ENCODE data around the gene MYOZ3. TPM values are rescaled to one million over a fixed set of nuclear protein-coding genes. Genes with fewer than 3 reads are reported as not detected.

Gene MYOZ3
- total and polyA plus RNA-seq, 2 donors (not counting 1 experiment from before 2014, with no cell fraction given): 0.04 TPM; not detected in 1

DNA sequence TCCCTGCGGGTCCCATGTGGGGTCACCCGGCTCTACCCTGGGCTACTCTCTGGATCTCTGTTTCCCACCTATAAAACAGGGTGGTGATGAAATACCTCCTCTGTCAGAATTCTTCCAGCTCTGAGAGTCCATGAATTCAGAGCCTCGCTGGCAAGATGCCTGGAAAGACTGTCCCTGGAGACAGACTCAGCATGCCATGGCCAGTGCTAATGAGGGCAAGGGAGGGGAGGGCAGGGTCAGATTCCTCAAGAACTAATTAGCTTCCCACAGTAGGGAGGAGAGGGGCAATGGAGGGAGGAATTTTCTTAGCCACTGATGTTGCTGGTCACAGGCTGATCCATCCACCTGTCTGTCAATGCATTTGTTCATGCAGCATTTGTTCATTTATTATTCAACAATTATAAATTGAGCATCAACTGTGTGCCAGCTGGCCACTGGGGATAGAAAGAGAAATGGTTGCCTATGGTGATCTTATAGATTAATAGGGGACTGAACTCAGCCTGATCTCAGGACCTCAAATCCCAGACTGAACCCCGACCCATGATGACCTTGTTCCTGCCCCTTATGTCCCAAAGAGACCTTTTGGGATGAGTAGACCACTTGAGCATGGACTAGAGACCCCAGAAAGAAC, 15.9 kb upstream of the MYOZ3 start:
- Mint-ChIP-seq H3K4me1 (no peaks in the 10 kb centered on the region), H3K27me3 (no peaks in the 10 kb centered on the region), H3K4me3 (no peak overlapping the region), H3K27ac (no peak overlapping the region), H3K9me3 (ENCODE audit: insufficient read depth) (no peaks in the 10 kb centered on the region)
- no peak overlapping the region for H2AFZ ChIP-seq (ENCODE audit: insufficient read depth, low read depth, low read length, poor library complexity, severe bottlenecking)
- WGBS (ENCODE audit: insufficient coverage): 82% methylated on average over 3 of the region's 4 CpGs
- H3K4me1 ChIP-seq (ENCODE audit: control insufficient read depth in 2 of 2, insufficient read depth in 2 of 2, low read length in 2 of 2): no peaks in the 10 kb centered on the region
- peaks cover 8% of the 10 kb centered on the region for H4K20me1 ChIP-seq (ENCODE audit: control insufficient read depth, insufficient read depth, low read length, poor library complexity, severe bottlenecking)
- CTCF ChIA-PET: interaction anchor here (1.5 kb wide), 1 partner anchor 89 kb away, joined by 3 read pairs; no protein-coding TSS in a partner anchor
- no peak for ATAC-seq (ENCODE audit: low read depth)
- H3K27ac ChIP-seq (ENCODE audit: low read length in 2 of 2): no peak overlapping the region
- TF ChIP-seq, protein P1, sequence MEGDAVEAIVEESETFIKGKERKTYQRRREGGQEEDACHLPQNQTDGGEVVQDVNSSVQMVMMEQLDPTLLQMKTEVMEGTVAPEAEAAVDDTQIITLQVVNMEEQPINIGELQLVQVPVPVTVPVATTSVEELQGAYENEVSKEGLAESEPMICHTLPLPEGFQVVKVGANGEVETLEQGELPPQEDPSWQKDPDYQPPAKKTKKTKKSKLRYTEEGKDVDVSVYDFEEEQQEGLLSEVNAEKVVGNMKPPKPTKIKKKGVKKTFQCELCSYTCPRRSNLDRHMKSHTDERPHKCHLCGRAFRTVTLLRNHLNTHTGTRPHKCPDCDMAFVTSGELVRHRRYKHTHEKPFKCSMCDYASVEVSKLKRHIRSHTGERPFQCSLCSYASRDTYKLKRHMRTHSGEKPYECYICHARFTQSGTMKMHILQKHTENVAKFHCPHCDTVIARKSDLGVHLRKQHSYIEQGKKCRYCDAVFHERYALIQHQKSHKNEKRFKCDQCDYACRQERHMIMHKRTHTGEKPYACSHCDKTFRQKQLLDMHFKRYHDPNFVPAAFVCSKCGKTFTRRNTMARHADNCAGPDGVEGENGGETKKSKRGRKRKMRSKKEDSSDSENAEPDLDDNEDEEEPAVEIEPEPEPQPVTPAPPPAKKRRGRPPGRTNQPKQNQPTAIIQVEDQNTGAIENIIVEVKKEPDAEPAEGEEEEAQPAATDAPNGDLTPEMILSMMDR (IDR thresholded peaks at IDR 0.05): no peak
- TF ChIP-seq EZH2 (IDR thresholded peaks at IDR 0.05; ENCODE audit: borderline replicate concordance, insufficient read depth, low read depth, low read length, poor library complexity, severe bottlenecking): no peak
- H3K9ac ChIP-seq (ENCODE audit: low read length): no peak overlapping the region
- no peak overlapping the region for H3K4me3 ChIP-seq (ENCODE audit: control extremely low read depth in 1 of 5, extremely low read depth in 1 of 5, insufficient read depth in 1 of 5, low read depth in 2 of 5, low read length in 4 of 5)
- no peaks in the 10 kb centered on the region for H3K9me3 ChIP-seq (ENCODE audit: control extremely low read depth in 1 of 3, control insufficient read depth in 2 of 3, insufficient read depth in 1 of 3, low read length in 2 of 3)
- no peak for DNase-seq
- H3K36me3 ChIP-seq (replicated peaks in 1 of 2; ENCODE audit: control extremely low read depth in 1 of 2, control insufficient read depth in 1 of 2, extremely low read depth in 1 of 2, insufficient read depth in 2 of 2, low read length in 1 of 2): peaks cover 0 to 23% of the 10 kb centered on the region in 2 experiments
- intact Hi-C loops (cut with micrococcal nuclease): no loop called here
- H3K4me2 ChIP-seq (replicated peaks; ENCODE audit: low read depth, low read length, poor library complexity, severe bottlenecking): no peak overlapping the region
- POLR2A ChIA-PET: no interaction called here
- H3K27me3 ChIP-seq (replicated peaks in 1 of 4; ENCODE audit: control extremely low read depth in 1 of 4, control insufficient read depth in 3 of 4, insufficient read depth in 4 of 4, low read length in 3 of 4): no peaks in the 10 kb centered on the region
- no peaks in the 10 kb centered on the region for H3K79me2 ChIP-seq (ENCODE audit: control insufficient read depth, insufficient read depth, low read length)

Measured in B cell (primary cell).